HepG2 (cell line): ENCODE data around the gene CEP170. TPM values are rescaled to one million over a fixed set of nuclear protein-coding genes. Genes with fewer than 3 reads are reported as not detected.

ENCODE experiments used
- ARID5B ChIP-seq: IDR thresholded peaks from 2 replicates; pipeline ENCODE4 v1.4.0; 2020; ENCODE audit warnings: mild to moderate bottlenecking, missing genetic modification reagents
- DZIP1 ChIP-seq: sonication (generic); formaldehyde crosslinking; IDR thresholded peaks from 2 replicates; pipeline ENCODE4 v1.5.0; 2020; ENCODE audit warnings: mild to moderate bottlenecking, missing genetic modification reagents
- GMEB1 ChIP-seq: sonication (generic); formaldehyde crosslinking; IDR thresholded peaks from 2 replicates; pipeline ENCODE4 v1.5.1; 2020; ENCODE audit warnings: missing genetic modification reagents, mild to moderate bottlenecking, borderline replicate concordance
- HOXA9 ChIP-seq: sonication (generic); formaldehyde crosslinking; IDR thresholded peaks from 2 replicates; pipeline ENCODE4 v1.8.1; 2022; ENCODE audit warnings: missing genetic modification reagents, mild to moderate bottlenecking, moderate library complexity, borderline replicate concordance
- KLF6 ChIP-seq: IDR thresholded peaks from 2 replicates; pipeline ENCODE4 v1.8.0; 2016; ENCODE audit warnings: missing biosample characterization, missing genetic modification reagents
- NFYB ChIP-seq: sonication (generic); formaldehyde crosslinking; IDR thresholded peaks from 2 replicates; pipeline ENCODE4 v1.4.0; 2020; ENCODE audit warnings: missing genetic modification reagents
- PITX1 ChIP-seq: sonication (generic); formaldehyde crosslinking; IDR thresholded peaks from 2 replicates; pipeline ENCODE4 v1.5.1; 2020; ENCODE audit warnings: mild to moderate bottlenecking, missing genetic modification reagents
- SALL2 ChIP-seq: sonication (generic); formaldehyde crosslinking; IDR thresholded peaks from 2 replicates; pipeline ENCODE4 v1.8.1; 2023; ENCODE audit warnings: mild to moderate bottlenecking, missing genetic modification reagents, inconsistent platforms
- SNAPC2 ChIP-seq: sonication (generic); formaldehyde crosslinking; IDR thresholded peaks from 2 replicates; pipeline ENCODE4 v1.8.1; 2022; ENCODE audit warnings: mild to moderate bottlenecking, missing genetic modification reagents
- ZBTB4 ChIP-seq: sonication (generic); formaldehyde crosslinking; IDR thresholded peaks from 2 replicates; pipeline ENCODE4 v1.4.0; 2020; ENCODE audit warnings: missing genetic modification reagents, mild to moderate bottlenecking, borderline replicate concordance
- ZGPAT ChIP-seq: IDR thresholded peaks from 2 replicates; pipeline ENCODE4 v1.6.1; 2016; ENCODE audit warnings: mild to moderate bottlenecking
- ZNF44 ChIP-seq: sonication (generic); formaldehyde crosslinking; IDR thresholded peaks from 2 replicates; pipeline ENCODE4 v1.5.1; 2020; ENCODE audit warnings: mild to moderate bottlenecking, missing genetic modification reagents
- ZNF546 ChIP-seq: sonication (generic); formaldehyde crosslinking; conservative IDR thresholded peaks from 2 replicates; pipeline ENCODE4 v1.8.1; 2023; ENCODE audit warnings: mild to moderate bottlenecking, missing genetic modification reagents
- ZSCAN20 ChIP-seq: sonication (generic); formaldehyde crosslinking; IDR thresholded peaks from 2 replicates; pipeline ENCODE4 v1.4.0; 2020; ENCODE audit warnings: missing genetic modification reagents, mild to moderate bottlenecking, borderline replicate concordance
- polyA plus RNA-seq, 8 experiments: library from polyadenylated mRNA; depleted of rRNA in 3 of 8; stranded (reverse) in 7 of 8; unstranded in 1 of 8; fragments of >200 nt; fragmentation: Illumina TruSeq in 4 of 8; extraction: Trizol in 4 of 8; gene quantifications; 2 replicates each; pipeline versions ENCODE4 v1.2.1 to v1.2.3, GENCODE V29; 2011 to 2016; ENCODE audit warnings: low read depth in 4 of 8, missing spikeins in 1 of 8, mixed read lengths in 1 of 8; ENCODE audit not compliant: insufficient read depth in 1 of 8
- total RNA-seq, 5 experiments: library from RNA; depleted of rRNA; stranded (reverse); fragments of >200 nt; fragmentation: Illumina TruSeq; extraction: Trizol; gene quantifications; 2 replicates each; pipeline ENCODE4 v1.2.3, GENCODE V29; 2016; ENCODE audit warnings: low read depth in 1 of 5

CEP170 gene
- total and polyA plus RNA-seq, 2 of the 13 experiments (the other 11 are each of a cell fraction or from before 2014, with no cell fraction given): 23.0 to 28.6 TPM

- TF ChIP-seq ARID5B (0 out of 2 replicates have a peak, but pooled peaks have one; percentile 48), ZBTB4 (CRISPR knock-in tag) (0 out of 2 replicates have a peak, but pooled peaks have one; percentile 28), ZNF546 (0 out of 2 replicates have a peak, but pooled peaks have one; percentile 58), ZSCAN20 (CRISPR knock-in tag) (peak; percentile 25; the same call in 1 of the 2 replicates), SNAPC2 (CRISPR knock-in tag) (0 out of 2 replicates have a peak, but pooled peaks have one; percentile 35), ZGPAT (peak; percentile 69; the same call in 1 of the 2 replicates), HOXA9 (no peak), GMEB1 (CRISPR knock-in tag) (peak; percentile 46; the same call in 1 of the 2 replicates), DZIP1 (CRISPR knock-in tag) (no peak), NFYB (CRISPR knock-in tag) (peak; percentile 57), ZNF44 (CRISPR knock-in tag) (no peak), KLF6 (CRISPR knock-in tag) (peak; percentile 33; the same call in 1 of the 2 replicates), PITX1 (peak; percentile 67; the same call in 1 of the 2 replicates), SALL2 (peak; percentile 55; the same call in 1 of the 2 replicates)
These were observed 871 bp upstream of the CEP170 start, which contains the start of gene SDCCAG8 (continued) for GRCh38 chr1:243255791-243256512.
